ENCODE data around the gene DDX4.

GRCh38 chr5:55758714-55759113 lies 20.9 kb downstream of the DDX4 start:
- TF ChIP-seq CTCF (IDR thresholded peaks at IDR 0.05): no peak
- no peak for TF ChIP-seq POLR2A (IDR thresholded peaks at IDR 0.05)

All from body of pancreas (tissue), 4 donors.